GM23248 (cell line): ENCODE results near the gene MED15. TPM values are rescaled to one million over a fixed set of nuclear protein-coding genes. Genes with fewer than 3 reads are reported as not detected.

ENCODE experiments used
- DNase-seq: peaks from one replicate; pipeline ENCODE4 v3.0.0-alpha.2; 2015
- H2AFZ ChIP-seq: fragments of 200-600 bp; sonication (generic); 2 replicates; pipeline ENCODE4 v1.6.1; 2016; ENCODE audit warnings: antibody characterized with exemption
- H3F3A ChIP-seq: fragments of 200-600 bp; sonication (generic); 2 replicates; pipeline ENCODE4 v1.6.1; 2016; ENCODE audit warnings: mild to moderate bottlenecking, antibody characterized with exemption, mixed run types; ENCODE audit not compliant: insufficient read depth
- H3K27ac ChIP-seq: fragments of 200-600 bp; sonication (generic); 2 replicates; pipeline ENCODE4 v1.5.1; 2016; ENCODE audit warnings: mild to moderate bottlenecking
- H3K27me3 ChIP-seq: fragments of 200-600 bp; sonication (generic); replicated peaks from 2 replicates; pipeline ENCODE4 v1.6.1; 2016; ENCODE audit warnings: mild to moderate bottlenecking; ENCODE audit not compliant: insufficient read depth
- H3K36me3 ChIP-seq: fragments of 200-600 bp; sonication (generic); 2 replicates; pipeline ENCODE4 v1.6.1; 2016; ENCODE audit warnings: low read depth, mild to moderate bottlenecking
- H3K4me1 ChIP-seq: fragments of 200-600 bp; sonication (generic); 2 replicates; pipeline ENCODE4 v1.6.1; 2016; ENCODE audit warnings: mild to moderate bottlenecking; ENCODE audit not compliant: insufficient read depth
- H3K4me2 ChIP-seq: fragments of 200-600 bp; sonication (generic); one replicate; pipeline ENCODE4 v1.6.1; 2016; ENCODE audit warnings: mild to moderate bottlenecking; ENCODE audit not compliant: unreplicated experiment
- H3K4me3 ChIP-seq: fragments of 200-600 bp; sonication (generic); 2 replicates; pipeline ENCODE4 v1.5.1; 2016; ENCODE audit warnings: mild to moderate bottlenecking
- H3K79me2 ChIP-seq: fragments of 200-600 bp; sonication (generic); 2 replicates; pipeline ENCODE4 v1.6.1; 2016; ENCODE audit warnings: mild to moderate bottlenecking; ENCODE audit not compliant: insufficient read depth
- H3K9ac ChIP-seq: fragments of 200-600 bp; sonication (generic); 2 replicates; pipeline ENCODE4 v1.6.1; 2016; ENCODE audit warnings: mild to moderate bottlenecking
- H3K9me2 ChIP-seq: fragments of 200-600 bp; sonication (generic); 2 replicates; pipeline ENCODE4 v1.6.1; 2016; ENCODE audit warnings: mixed run types, mild to moderate bottlenecking, moderate library complexity; ENCODE audit not compliant: insufficient read depth
- H3K9me3 ChIP-seq: fragments of 200-600 bp; sonication (generic); one replicate; pipeline ENCODE4 v1.6.1; 2017; ENCODE audit warnings: low read depth
- H4K20me1 ChIP-seq: fragments of 200-600 bp; sonication (generic); 2 replicates; pipeline ENCODE4 v1.6.0; 2016; ENCODE audit not compliant: insufficient read depth
- EZH2 ChIP-seq: fragments of 200-600 bp; sonication (generic); IDR thresholded peaks from 2 replicates; pipeline ENCODE4 v1.6.1; 2018; ENCODE audit warnings: antibody characterized with exemption, mild to moderate bottlenecking; ENCODE audit not compliant: insufficient read depth, poor library complexity, severe bottlenecking
- EZH2phosphoT487 ChIP-seq: fragments of 200-600 bp; sonication (generic); IDR thresholded peaks from 2 replicates; pipeline ENCODE4 v1.6.1; 2018; ENCODE audit warnings: antibody characterized with exemption, moderate library complexity, mild to moderate bottlenecking, low read depth; ENCODE audit not compliant: insufficient read depth
- WGBS, 2 experiments: methylation state at CpG; one replicate each; pipeline ENCODE4 v1.1.6; 2015 to 2017; ENCODE audit warnings: low lambda C conversion rate in 2 of 2, low coverage in 1 of 2; ENCODE audit errors: missing lambda C conversion rate in 2 of 2; 5-methylcytosine and 5-hydroxymethylcytosine counted together
- in situ Hi-C: fragments of 300-500 bp; cut with MboI; formaldehyde crosslinking; loops from 2 replicates; pipeline ENCODE4 v1.15.0; 2020
- polyA plus RNA-seq: library from polyadenylated mRNA; unstranded; fragments of >200 nt; fragmentation: Nextera tagmentation; extraction: Ambion mirVana; gene quantifications from 2 replicates; pipeline ENCODE4 v1.2.1, GENCODE V29; 2016
- total RNA-seq: library from RNA; depleted of rRNA; stranded (reverse); fragments of >200 nt; shearing (Covaris generic); gene quantifications from 2 replicates; pipeline ENCODE4 v1.2.3, GENCODE V29; 2014

MED15 gene
- total and polyA plus RNA-seq, 2 experiments from 2014 or later = 40.2 to 69.7 TPM

DNA sequence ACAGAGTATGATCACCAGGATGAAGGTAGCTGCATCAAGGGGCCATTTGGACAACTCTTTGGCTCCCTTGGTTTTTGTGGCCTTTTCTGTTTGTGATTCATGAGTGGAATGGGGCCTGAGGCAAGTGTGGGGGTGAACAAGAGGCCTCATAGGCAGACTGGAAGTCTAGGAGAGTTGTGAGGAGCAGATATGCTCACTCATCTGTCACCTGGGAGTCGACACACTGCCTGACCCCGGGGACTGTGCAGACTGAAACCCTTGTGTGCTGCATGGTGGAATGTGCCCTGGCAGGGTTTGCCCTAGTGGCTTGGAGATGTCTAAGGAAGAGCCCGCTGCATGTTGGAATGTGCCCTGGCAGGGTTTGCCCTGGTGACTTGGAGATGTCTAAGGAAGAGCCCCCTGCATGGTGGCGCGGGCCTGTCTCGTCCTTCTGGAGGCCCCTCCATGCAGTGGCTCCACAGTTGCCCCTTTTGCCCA, 60.0 kb downstream of the MED15 start:
- Histone ChIP-seq H3K4me1 (peaks cover 70% of the 10 kb centered on the region), H3K4me3 (no peak overlapping the region; the same call in 1 of the 2 replicates), H3K9me2 (no peaks in the 10 kb centered on the region), H3K4me2 (peak overlapping the region; percentile 59), H2AFZ (no peak overlapping the region), H4K20me1 (no peaks in the 10 kb centered on the region), H3K27ac (peak overlapping the region; percentile 98), H3F3A (peaks cover 90% of the 10 kb centered on the region), H3K79me2 (peaks cover 50% of the 10 kb centered on the region), H3K27me3 (no peaks in the 10 kb centered on the region), H3K36me3 (peaks cover 53% of the 10 kb centered on the region), H3K9me3 (no peaks in the 10 kb centered on the region), H3K9ac (peak overlapping the region; percentile 82)
- DNase-seq = peak; percentile 94
- WGBS, 2 experiments = 39 to 48% methylated on average over 6 of the region's 6 CpGs
- TF ChIP-seq EZH2phosphoT487 (no peak), EZH2 (no peak)
- in situ Hi-C loops = loop anchor here (10.0 kb wide), 1 partner anchor 57 kb away; no protein-coding TSS in a partner anchor

DNA sequence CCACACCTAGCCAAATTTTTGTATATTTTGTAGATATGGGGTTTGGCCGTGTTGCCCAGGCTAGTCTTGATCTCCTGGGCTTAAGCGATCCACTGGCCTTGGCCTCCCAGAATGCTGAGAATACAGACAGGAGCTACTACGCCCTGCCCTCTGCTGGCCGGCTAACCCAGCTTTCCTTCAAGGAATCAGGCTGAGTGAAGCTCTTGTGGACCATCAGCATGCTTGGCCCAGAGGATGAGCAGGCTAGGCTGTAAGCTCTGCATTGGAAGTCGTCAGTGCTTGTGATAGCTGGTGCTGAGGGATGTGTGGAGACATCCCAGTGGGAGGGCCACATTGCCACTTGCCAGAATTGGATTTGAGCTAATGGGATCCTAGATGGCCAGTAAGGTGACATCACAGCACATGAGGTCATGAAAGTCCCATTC, 60.6 kb downstream of the MED15 start:
- 21 to 24% methylated on average over 5 of the region's 5 CpGs for WGBS, 2 experiments
- Histone ChIP-seq H3K27me3 (no peaks in the 10 kb centered on the region), H2AFZ (no peak overlapping the region), H3K4me2 (peak overlapping the region; percentile 59), H3K9me3 (no peaks in the 10 kb centered on the region), H3K9ac (peak overlapping the region; percentile 82), H4K20me1 (no peaks in the 10 kb centered on the region), H3F3A (peaks cover 84% of the 10 kb centered on the region), H3K79me2 (peaks cover 50% of the 10 kb centered on the region), H3K36me3 (peaks cover 55% of the 10 kb centered on the region), H3K27ac (peak overlapping the region; percentile 98), H3K9me2 (no peaks in the 10 kb centered on the region), H3K4me3 (no peak overlapping the region; the same call in 1 of the 2 replicates), H3K4me1 (peaks cover 70% of the 10 kb centered on the region)
- in situ Hi-C loops = loop anchor here (10.0 kb wide), 1 partner anchor 57 kb away; no protein-coding TSS in a partner anchor
- TF ChIP-seq EZH2phosphoT487 (no peak), EZH2 (no peak)
- peak; percentile 84 for DNase-seq

DNA sequence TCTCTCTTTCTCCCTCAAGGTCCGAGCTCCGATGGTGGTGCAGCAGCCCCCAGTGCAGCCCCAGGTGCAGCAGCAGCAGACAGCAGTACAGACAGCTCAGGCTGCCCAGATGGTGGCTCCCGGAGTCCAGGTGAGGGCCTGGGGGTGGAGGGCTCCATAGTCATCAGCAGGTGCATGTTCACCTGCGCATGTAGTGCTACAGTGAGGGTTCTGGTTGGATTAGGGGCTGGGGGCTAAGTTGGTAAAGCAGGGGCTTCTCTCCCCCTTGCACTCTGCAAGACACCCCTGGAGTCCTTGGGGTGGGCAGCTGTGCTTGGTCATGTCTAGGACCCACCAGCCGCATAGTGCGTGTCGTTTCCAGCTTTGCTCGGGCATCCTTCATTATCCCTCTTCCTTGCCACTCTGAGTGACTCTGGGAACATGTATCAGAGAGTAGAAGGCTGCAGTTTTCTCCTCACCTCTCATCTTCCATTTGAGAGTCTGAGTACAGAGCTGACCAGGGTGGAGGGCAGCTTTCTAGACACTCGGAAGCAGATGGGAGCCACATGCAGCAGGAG, 61.2 kb downstream of the MED15 start:
- no peak overlapping the region for H3K4me3 ChIP-seq
- DNase-seq = no peak
- peaks cover 78% of the 10 kb centered on the region for H3F3A ChIP-seq
- H2AFZ ChIP-seq = no peak overlapping the region
- peaks cover 59% of the 10 kb centered on the region for H3K36me3 ChIP-seq
- WGBS, 2 experiments = 40 to 46% methylated on average over 9 of the region's 9 CpGs
- TF ChIP-seq EZH2phosphoT487 (no peak), EZH2 (no peak)
- H3K79me2 ChIP-seq = peaks cover 50% of the 10 kb centered on the region
- H3K4me2 ChIP-seq = peak overlapping the region; percentile 59
- no peaks in the 10 kb centered on the region for H3K27me3 ChIP-seq
- H3K9me3 ChIP-seq = no peaks in the 10 kb centered on the region
- H3K9me2 ChIP-seq = no peaks in the 10 kb centered on the region
- H4K20me1 ChIP-seq = no peaks in the 10 kb centered on the region
- in situ Hi-C loops = loop anchor here (10.0 kb wide), 1 partner anchor 56 kb away; no protein-coding TSS in a partner anchor
- peak overlapping the region; percentile 82 for H3K9ac ChIP-seq
- H3K27ac ChIP-seq = peak overlapping the region; percentile 98
- H3K4me1 ChIP-seq = peaks cover 70% of the 10 kb centered on the region

DNA sequence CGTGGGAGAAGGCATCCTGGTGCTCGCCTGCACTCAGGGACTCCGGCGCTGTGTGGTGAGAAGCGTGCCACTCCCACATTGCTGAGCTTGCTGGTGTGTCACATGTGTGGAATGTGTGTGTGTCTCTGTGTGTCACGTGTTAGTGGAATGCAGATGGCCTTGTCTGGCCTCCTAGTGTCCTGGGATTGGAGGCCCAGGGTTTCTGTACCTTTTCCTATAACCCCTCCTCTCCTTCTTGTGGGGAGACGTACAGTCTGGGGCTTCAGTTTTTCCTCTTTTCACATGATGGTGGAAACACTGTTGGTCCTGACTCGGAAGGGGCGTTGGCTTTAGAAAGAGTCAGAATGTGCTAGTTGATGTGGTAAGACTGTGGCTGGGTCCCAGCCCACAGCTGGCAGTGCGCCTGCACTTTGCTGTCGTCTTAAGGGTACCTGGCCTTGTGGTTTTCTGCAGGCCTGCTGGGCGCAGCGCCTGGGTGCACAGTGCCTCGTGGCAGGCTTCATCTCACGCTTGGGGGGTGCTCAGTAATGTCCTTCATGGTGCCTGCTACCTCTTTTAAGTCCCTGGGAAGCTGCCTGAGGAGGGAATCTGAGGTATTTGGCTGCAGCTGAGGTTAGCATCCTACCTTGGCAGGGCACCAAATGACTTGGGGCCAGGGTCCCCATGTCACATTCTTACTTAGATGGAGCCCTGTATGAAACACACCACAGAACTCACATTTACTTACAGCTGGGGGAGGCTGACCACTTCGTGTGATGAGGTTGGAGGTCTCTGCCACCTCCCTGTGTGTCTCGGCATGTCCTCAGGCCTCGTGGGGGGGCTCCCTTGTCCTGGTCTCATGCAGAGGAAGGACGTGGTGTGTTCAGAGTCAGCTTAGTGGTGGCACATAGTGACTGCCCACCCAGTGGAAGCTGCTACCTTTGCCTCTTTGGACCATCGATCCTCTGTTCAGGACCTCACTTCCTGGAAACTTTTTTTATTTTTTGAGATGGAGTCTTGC, 61.9 kb downstream of the MED15 start:
- Histone ChIP-seq H3K4me1 (peaks cover 63% of the 10 kb centered on the region), H3K79me2 (peaks cover 51% of the 10 kb centered on the region), H3K9ac (peak overlapping the region; percentile 82), H3K9me2 (no peaks in the 10 kb centered on the region), H2AFZ (no peak overlapping the region), H3K36me3 (peaks cover 62% of the 10 kb centered on the region), H3F3A (peaks cover 73% of the 10 kb centered on the region), H3K27ac (peak overlapping the region; percentile 98), H4K20me1 (no peaks in the 10 kb centered on the region), H3K9me3 (no peaks in the 10 kb centered on the region), H3K4me2 (peak overlapping the region; percentile 39), H3K4me3 (no peak overlapping the region), H3K27me3 (no peaks in the 10 kb centered on the region)
- DNase-seq = peak; percentile 99
- in situ Hi-C loops = loop anchor here (10.0 kb wide), 1 partner anchor 55 kb away; no protein-coding TSS in a partner anchor
- WGBS, 2 experiments = 26 to 31% methylated on average over 20 of the region's 20 CpGs
- TF ChIP-seq EZH2 = no peak
